ENCODE data around the gene KIF1C.

Gene KIF1C

GRCh38 chr17:4997302-4998026 lies at the start of gene KIF1C, which contains the start of gene INCA1:
Gene KIF1C (plus strand): TSS chr17:4997950. CDS start chr17:5000247, 2,297 bp downstream.
Gene INCA1 (minus strand): TSS chr17:4997522. CDS start chr17:4994437, 3,085 bp downstream.
- H3K9me3 ChIP-seq (ENCODE audit: control insufficient read depth in 1 of 2, low read length in 2 of 2) = no peaks in the 10 kb centered on the region
- peak within 1 kb of the TSS; percentile 77 for H3K27ac ChIP-seq (ENCODE audit: low read length)
- H3K4me1 ChIP-seq (ENCODE audit: control insufficient read depth in 1 of 2, insufficient read depth in 2 of 2, low read length in 2 of 2) = peaks cover 8 to 33% of the 10 kb centered on the region in 2 donors
- peaks cover 16 to 18% of the 10 kb centered on the region in 2 donors for H3K36me3 ChIP-seq (ENCODE audit: control insufficient read depth in 1 of 2, insufficient read depth in 2 of 2, low read length in 2 of 2)
- H3K4me3 ChIP-seq (ENCODE audit: low read depth in 1 of 2, low read length in 2 of 2) = peak within 1 kb of the TSS; percentile 92
- H3K27me3 ChIP-seq (ENCODE audit: low read depth, low read length) = no peaks in the 10 kb centered on the region

- Histone ChIP-seq H3K27me3 (ENCODE audit: low read depth, low read length) (no peaks in the 10 kb centered on the region), H3K27ac (ENCODE audit: low read length) (peak within 1 kb of the TSS; percentile 92), H3K4me3 (ENCODE audit: low read depth in 1 of 2, low read length in 2 of 2) (peak within 1 kb of the TSS; percentile 92 to 97), H3K36me3 (ENCODE audit: control insufficient read depth in 1 of 2, insufficient read depth in 2 of 2, low read length in 2 of 2) (peaks cover 25 to 29% of the 10 kb centered on the region in 2 donors), H3K9me3 (ENCODE audit: control insufficient read depth in 1 of 2, low read length in 2 of 2) (no peaks in the 10 kb centered on the region), H3K4me1 (ENCODE audit: control insufficient read depth in 1 of 2, insufficient read depth in 2 of 2, low read length in 2 of 2) (peaks cover 32 to 51% of the 10 kb centered on the region in 2 donors)
These were observed 49.4 kb upstream of the KIF1C start, which contains the start of gene PFN1 for GRCh38 chr17:4948166-4948930. Gene PFN1 (minus strand): TSS chr17:4948530. CDS start chr17:4948394, 136 bp downstream.

GRCh38 chr17:4948931-4949320 lies 48.8 kb upstream of the KIF1C start:
- H3K4me1 ChIP-seq (ENCODE audit: control insufficient read depth in 1 of 2, insufficient read depth in 2 of 2, low read length in 2 of 2) = peaks cover 32 to 46% of the 10 kb centered on the region in 2 donors
- no peaks in the 10 kb centered on the region for H3K9me3 ChIP-seq (ENCODE audit: control insufficient read depth in 1 of 2, low read length in 2 of 2)
- H3K27ac ChIP-seq (ENCODE audit: low read length) = peak overlapping the region; percentile 92
- H3K27me3 ChIP-seq (ENCODE audit: low read depth, low read length) = no peaks in the 10 kb centered on the region
- H3K36me3 ChIP-seq (ENCODE audit: control insufficient read depth in 1 of 2, insufficient read depth in 2 of 2, low read length in 2 of 2) = peaks cover 22 to 25% of the 10 kb centered on the region in 2 donors
- H3K4me3 ChIP-seq (ENCODE audit: low read depth in 1 of 2, low read length in 2 of 2) = peak overlapping the region; percentile 92 to 97

GRCh38 chr17:4949321-4950074 lies 48.3 kb upstream of the KIF1C start:
- peaks cover 28 to 40% of the 10 kb centered on the region in 2 donors for H3K4me1 ChIP-seq (ENCODE audit: control insufficient read depth in 1 of 2, insufficient read depth in 2 of 2, low read length in 2 of 2)
- peak overlapping the region; percentile 92 for H3K27ac ChIP-seq (ENCODE audit: low read length)
- no peaks in the 10 kb centered on the region for H3K9me3 ChIP-seq (ENCODE audit: control insufficient read depth in 1 of 2, low read length in 2 of 2)
- no peaks in the 10 kb centered on the region for H3K27me3 ChIP-seq (ENCODE audit: low read depth, low read length)
- H3K4me3 ChIP-seq (ENCODE audit: low read depth in 1 of 2, low read length in 2 of 2) = peak overlapping the region; percentile 67 to 97
- H3K36me3 ChIP-seq (ENCODE audit: control insufficient read depth in 1 of 2, insufficient read depth in 2 of 2, low read length in 2 of 2) = peaks cover 18 to 22% of the 10 kb centered on the region in 2 donors

GRCh38 chr17:4950075-4950745 lies 47.5 kb upstream of the KIF1C start:
- peak overlapping the region; percentile 79 for H3K27ac ChIP-seq (ENCODE audit: low read length)
- H3K27me3 ChIP-seq (ENCODE audit: low read depth, low read length) = no peaks in the 10 kb centered on the region
- peaks cover 11 to 15% of the 10 kb centered on the region in 2 donors for H3K36me3 ChIP-seq (ENCODE audit: control insufficient read depth in 1 of 2, insufficient read depth in 2 of 2, low read length in 2 of 2)
- no peaks in the 10 kb centered on the region for H3K9me3 ChIP-seq (ENCODE audit: control insufficient read depth in 1 of 2, low read length in 2 of 2)
- H3K4me3 ChIP-seq (ENCODE audit: low read depth in 1 of 2, low read length in 2 of 2) = peak overlapping the region; percentile 44 to 97
- H3K4me1 ChIP-seq (ENCODE audit: control insufficient read depth in 1 of 2, insufficient read depth in 2 of 2, low read length in 2 of 2) = peaks cover 21 to 33% of the 10 kb centered on the region in 2 donors

GRCh38 chr17:4950746-4951204 lies 47.0 kb upstream of the KIF1C start, which contains the start of gene ENO3:
Gene ENO3 (plus strand): TSS chr17:4951119. CDS start chr17:4951830, 711 bp downstream.
- Histone ChIP-seq H3K4me1 (ENCODE audit: control insufficient read depth in 1 of 2, insufficient read depth in 2 of 2, low read length in 2 of 2) (peaks cover 16 to 28% of the 10 kb centered on the region in 2 donors), H3K36me3 (ENCODE audit: control insufficient read depth in 1 of 2, insufficient read depth in 2 of 2, low read length in 2 of 2) (peaks cover 5 to 10% of the 10 kb centered on the region in 2 donors), H3K9me3 (ENCODE audit: control insufficient read depth in 1 of 2, low read length in 2 of 2) (no peaks in the 10 kb centered on the region), H3K27ac (ENCODE audit: low read length) (peak within 1 kb of the TSS; percentile 79), H3K4me3 (ENCODE audit: low read depth in 1 of 2, low read length in 2 of 2) (peak within 1 kb of the TSS; percentile 44 to 97), H3K27me3 (ENCODE audit: low read depth, low read length) (no peaks in the 10 kb centered on the region)

- no peak overlapping the region for H3K27ac ChIP-seq (ENCODE audit: low read length)
These were observed 46.3 kb upstream of the KIF1C start for GRCh38 chr17:4951486-4951885.

GRCh38 chr17:4953451-4953961 lies 44.2 kb upstream of the KIF1C start:
- no peak overlapping the region for H3K27ac ChIP-seq (ENCODE audit: low read length)
- H3K9me3 ChIP-seq (ENCODE audit: control insufficient read depth in 1 of 2, low read length in 2 of 2) = no peaks in the 10 kb centered on the region
- H3K27me3 ChIP-seq (ENCODE audit: low read depth, low read length) = no peaks in the 10 kb centered on the region
- peaks cover 11 to 15% of the 10 kb centered on the region in 2 donors for H3K4me1 ChIP-seq (ENCODE audit: control insufficient read depth in 1 of 2, insufficient read depth in 2 of 2, low read length in 2 of 2)
- peaks cover 0 to 6% of the 10 kb centered on the region in 2 donors for H3K36me3 ChIP-seq (ENCODE audit: control insufficient read depth in 1 of 2, insufficient read depth in 2 of 2, low read length in 2 of 2)
- no peak overlapping the region for H3K4me3 ChIP-seq (ENCODE audit: low read depth in 1 of 2, low read length in 2 of 2)

More at GRCh38 chr17:4951486-4951885, 46.3 kb upstream of the KIF1C start:
- Histone ChIP-seq H3K27me3 (ENCODE audit: low read depth, low read length) (no peaks in the 10 kb centered on the region), H3K36me3 (ENCODE audit: control insufficient read depth in 1 of 2, insufficient read depth in 2 of 2, low read length in 2 of 2) (peaks cover under 1 to 5% of the 10 kb centered on the region in 2 donors), H3K4me3 (ENCODE audit: low read depth in 1 of 2, low read length in 2 of 2) (no peak overlapping the region), H3K4me1 (ENCODE audit: control insufficient read depth in 1 of 2, insufficient read depth in 2 of 2, low read length in 2 of 2) (peaks cover 11 to 21% of the 10 kb centered on the region in 2 donors), H3K9me3 (ENCODE audit: control insufficient read depth in 1 of 2, low read length in 2 of 2) (no peaks in the 10 kb centered on the region)

- H3K4me3 ChIP-seq (ENCODE audit: low read depth in 1 of 2, low read length in 2 of 2) = no peak overlapping the region
- H3K9me3 ChIP-seq (ENCODE audit: control insufficient read depth in 1 of 2, low read length in 2 of 2) = no peaks in the 10 kb centered on the region
- no peaks in the 10 kb centered on the region for H3K27me3 ChIP-seq (ENCODE audit: low read depth, low read length)
- peaks cover 11 to 14% of the 10 kb centered on the region in 2 donors for H3K4me1 ChIP-seq (ENCODE audit: control insufficient read depth in 1 of 2, insufficient read depth in 2 of 2, low read length in 2 of 2)
- H3K36me3 ChIP-seq (ENCODE audit: control insufficient read depth in 1 of 2, insufficient read depth in 2 of 2, low read length in 2 of 2) = peaks cover 4 to 20% of the 10 kb centered on the region in 2 donors
- H3K27ac ChIP-seq (ENCODE audit: low read length) = no peak overlapping the region
These were observed 42.7 kb upstream of the KIF1C start for GRCh38 chr17:4955091-4955490.

GRCh38 chr17:4956493-4957061 lies 41.2 kb upstream of the KIF1C start:
- Histone ChIP-seq H3K27ac (ENCODE audit: low read length) (no peak overlapping the region), H3K36me3 (ENCODE audit: control insufficient read depth in 1 of 2, insufficient read depth in 2 of 2, low read length in 2 of 2) (peaks cover 13 to 29% of the 10 kb centered on the region in 2 donors), H3K9me3 (ENCODE audit: control insufficient read depth in 1 of 2, low read length in 2 of 2) (no peaks in the 10 kb centered on the region), H3K4me1 (ENCODE audit: control insufficient read depth in 1 of 2, insufficient read depth in 2 of 2, low read length in 2 of 2) (no peaks in the 10 kb centered on the region), H3K27me3 (ENCODE audit: low read depth, low read length) (no peaks in the 10 kb centered on the region), H3K4me3 (ENCODE audit: low read depth in 1 of 2, low read length in 2 of 2) (no peak overlapping the region)

All from muscle layer of duodenum (tissue), 2 donors.